GM18868 (cell line): ENCODE data around the gene CRYBG3.
"Not testable (repeated sequence)": the region's sequence is repeated elsewhere in the genome, so short reads cannot be mapped to it uniquely, and the experiment has no call there.

Source experiments
- ATAC-seq: cut with Tn5 transposase; IDR thresholded peaks from one replicate; pipeline ENCODE4 v1.9.1; 2021; ENCODE audit warnings: mild to moderate bottlenecking, moderate library complexity; ENCODE audit not compliant: unreplicated experiment

The CRYBG3 gene

GRCh38 chr3:97821774-97822358, at the start of gene CRYBG3:
Gene CRYBG3, plus strand, starts transcription at chr3:97822011. Its CDS starts 196 bp downstream, at chr3:97822207.
- peak; percentile 98 for ATAC-seq

- ATAC-seq = no peak
Measured at GRCh38 chr3:97772926-97773325, 48.9 kb upstream of the CRYBG3 start.

- ATAC-seq = no peak
Measured at GRCh38 chr3:97778152-97778551, 43.7 kb upstream of the CRYBG3 start.

- ATAC-seq = peak; percentile 81
Measured at GRCh38 chr3:97793420-97794019, 28.3 kb upstream of the CRYBG3 start.

- no peak for ATAC-seq
Measured at GRCh38 chr3:97795951-97796350, 25.9 kb upstream of the CRYBG3 start.

GRCh38 chr3:97804471-97804870, 17.3 kb upstream of the CRYBG3 start:
- no peak for ATAC-seq

- ATAC-seq = no peak
Measured at GRCh38 chr3:97810779-97811390, 10.9 kb upstream of the CRYBG3 start.

GRCh38 chr3:97815149-97815917, 6.5 kb upstream of the CRYBG3 start:
- ATAC-seq = peak; percentile 71

- ATAC-seq = no peak
Measured at GRCh38 chr3:97816811-97817210, 5.0 kb upstream of the CRYBG3 start.

GRCh38 chr3:97817965-97818364, 3.8 kb upstream of the CRYBG3 start:
- ATAC-seq = no peak

- ATAC-seq = no peak
Measured at GRCh38 chr3:97820780-97821179, 1.0 kb upstream of the CRYBG3 start.

- ATAC-seq = peak; percentile 51
Measured at GRCh38 chr3:97821287-97821773, 481 bp upstream of the CRYBG3 start.

GRCh38 chr3:97822359-97822775, 556 bp downstream of the CRYBG3 start:
- ATAC-seq = peak; percentile 17

GRCh38 chr3:97823046-97824004, 1.5 kb downstream of the CRYBG3 start:
- no peak for ATAC-seq

GRCh38 chr3:97825101-97825500, 3.3 kb downstream of the CRYBG3 start:
- ATAC-seq = no peak

- ATAC-seq = no peak
Measured at GRCh38 chr3:97827741-97828471, 6.1 kb downstream of the CRYBG3 start.

- ATAC-seq = no peak
Measured at GRCh38 chr3:97829198-97829597, 7.4 kb downstream of the CRYBG3 start.

- ATAC-seq = no peak
Measured at GRCh38 chr3:97830638-97831037, 8.8 kb downstream of the CRYBG3 start.

- ATAC-seq = no peak
Measured at GRCh38 chr3:97831140-97831539, 9.3 kb downstream of the CRYBG3 start.

- not testable (repeated sequence) for ATAC-seq
Measured at GRCh38 chr3:97833184-97833583, 11.4 kb downstream of the CRYBG3 start.
